NCI-H146 (cell line): Measurements from ENCODE around the gene FCSK.
"Not testable (repeated sequence)": the region's sequence is repeated elsewhere in the genome, so short reads cannot be mapped to it uniquely, and the experiment has no call there.

Experiments
- DNase-seq: peaks from one replicate; lab custom pipeline; 2025; lab: John Stamatoyannopoulos, UW

The FCSK gene

DNA sequence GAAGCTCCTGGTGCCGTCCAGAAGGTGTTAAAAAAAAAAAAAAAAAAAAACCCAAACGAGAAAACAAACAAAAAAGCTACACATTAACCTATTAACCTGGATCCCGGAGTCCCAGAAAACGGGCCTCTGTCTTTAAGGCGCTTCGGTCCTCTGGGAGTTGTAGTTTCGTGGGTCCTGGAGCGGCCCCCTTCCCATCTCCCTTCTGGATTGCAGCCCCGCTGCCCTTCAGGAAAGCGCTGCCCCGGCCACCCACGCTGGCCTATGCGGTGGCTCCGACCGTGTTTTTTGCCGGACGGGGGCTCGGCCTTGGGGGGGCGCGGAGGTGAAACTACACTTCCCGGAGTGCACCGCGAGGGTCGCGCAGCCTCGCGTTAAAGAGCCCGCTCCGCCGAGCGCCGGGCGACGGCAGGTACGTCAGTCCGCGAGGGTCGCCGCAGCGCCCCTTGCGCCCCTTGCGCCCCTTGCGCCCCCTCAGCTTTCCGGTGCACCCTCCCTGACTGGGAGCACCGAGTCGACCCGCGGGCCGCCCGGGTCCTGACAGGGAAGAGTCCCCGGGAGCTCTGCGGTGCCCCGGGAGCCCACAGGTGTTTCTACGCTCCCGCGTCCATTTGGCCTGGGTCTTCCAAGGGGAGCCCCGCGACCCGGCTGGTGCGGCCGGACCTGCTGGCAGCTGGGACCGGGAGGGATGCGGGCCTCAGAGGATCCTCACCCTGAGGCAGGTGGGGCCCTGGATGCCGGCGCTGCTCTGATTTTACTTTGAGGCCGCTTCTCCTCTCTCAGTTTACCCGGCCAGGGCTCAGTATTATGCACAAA, at the start of gene FCSK:
Gene FCSK, plus strand, starts transcription at position 374 of the 813 bp plus-strand sequence. CDS start 8,596 bp downstream, outside the sequence.
- DNase-seq, result peak; percentile 81

DNA sequence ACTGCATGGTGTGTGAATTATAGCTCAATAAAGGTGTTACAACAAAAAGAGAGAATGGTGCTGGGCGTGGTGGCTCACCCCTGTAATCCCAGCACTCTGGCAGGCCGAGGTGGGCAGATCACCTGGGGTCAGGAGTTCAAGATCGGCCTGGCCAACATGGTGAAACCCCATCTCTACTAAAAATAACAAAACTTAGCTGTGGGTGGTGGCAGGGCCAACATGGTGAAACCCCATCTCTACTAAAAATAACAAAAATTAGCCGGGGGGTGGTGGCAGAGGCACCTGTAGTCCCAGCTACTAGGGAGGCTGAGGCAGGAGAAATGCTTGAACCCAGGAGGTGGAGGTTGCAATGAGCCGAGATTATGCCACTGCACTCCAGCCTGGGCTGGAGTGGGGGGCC, 48.3 kb upstream of the FCSK start:
- not testable (repeated sequence) for DNase-seq

DNA sequence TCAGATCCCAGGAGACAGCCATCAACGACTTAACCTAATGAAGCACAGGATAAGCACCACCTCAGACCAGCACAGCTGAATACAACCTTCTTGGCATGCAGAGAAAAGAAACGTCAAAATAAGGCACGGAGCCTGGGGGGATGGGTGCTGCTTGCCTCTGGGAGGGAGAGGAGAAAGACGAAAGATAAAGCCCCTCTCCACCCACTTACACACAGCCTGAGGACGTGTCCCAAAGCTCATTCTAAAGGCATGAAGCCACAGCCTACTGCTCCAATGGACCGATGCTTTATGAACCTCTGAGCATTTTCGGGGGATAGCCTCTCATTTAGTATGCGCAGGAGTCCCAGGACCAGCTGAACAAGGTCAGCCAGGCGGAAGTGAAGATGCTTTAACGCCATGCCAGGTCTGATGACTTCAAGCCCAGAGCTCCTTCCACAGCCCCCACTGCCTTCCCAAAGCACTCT, 46.6 kb upstream of the FCSK start:
- no peak for DNase-seq

DNA sequence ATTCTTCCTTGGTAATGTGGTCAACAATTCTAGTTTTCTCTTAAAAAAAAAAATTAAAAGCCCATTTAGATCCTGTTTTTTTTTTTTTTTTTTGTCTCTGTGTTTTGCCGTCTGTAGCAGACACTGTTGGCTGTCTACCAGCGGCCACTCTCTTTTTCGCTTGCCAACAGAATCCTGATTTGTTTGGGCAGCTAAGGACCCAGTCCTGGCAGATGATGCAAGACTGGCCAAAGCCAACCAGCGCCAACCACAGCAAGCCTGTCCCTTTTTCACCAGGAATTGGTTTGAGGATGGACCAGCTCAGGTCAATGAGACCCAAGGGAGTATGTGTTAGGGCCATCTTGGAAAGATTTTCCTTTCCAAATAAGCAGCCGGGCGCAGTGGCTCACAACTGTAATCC, 43.7 kb upstream of the FCSK start:
- DNase-seq, result no peak

DNA sequence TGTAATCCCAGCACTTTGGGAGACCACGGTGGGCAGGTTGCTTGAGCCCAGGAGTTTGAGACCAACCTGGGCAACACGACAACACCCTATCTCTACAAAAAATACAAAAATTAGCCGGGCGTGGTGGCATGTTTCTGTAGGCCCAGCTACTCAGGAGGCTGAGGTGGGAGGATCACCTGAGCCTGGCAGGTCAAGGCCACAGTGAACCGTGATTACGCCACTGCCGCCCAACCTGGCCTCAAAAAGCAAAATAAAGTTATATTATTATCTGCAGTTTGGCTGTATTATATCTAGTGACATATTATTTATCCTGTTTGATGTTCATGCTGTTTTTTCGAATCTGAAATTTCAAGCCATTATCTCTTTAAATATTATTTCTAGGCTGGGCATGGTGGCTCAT, 42.0 kb upstream of the FCSK start:
- DNase-seq, result no peak

DNA sequence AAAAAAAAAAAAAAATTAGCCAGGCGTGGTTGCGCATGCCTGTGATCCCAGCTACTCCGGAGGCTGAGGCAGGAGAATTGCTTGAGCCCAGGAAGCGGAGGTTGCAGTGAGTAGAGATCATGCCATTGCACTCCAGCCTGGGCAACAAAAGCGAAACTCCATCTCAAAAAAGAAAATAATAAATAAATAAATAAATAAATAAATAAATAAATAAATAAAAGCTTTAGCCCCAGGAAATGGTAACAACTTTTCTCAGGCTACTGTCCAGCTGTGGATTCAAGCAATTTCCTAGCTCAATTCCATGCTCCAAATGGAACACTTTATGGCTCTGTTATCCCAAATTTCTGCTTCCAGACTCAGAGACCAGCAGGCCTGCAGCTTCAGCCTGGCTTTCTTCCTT, 40.8 kb upstream of the FCSK start:
- not testable (repeated sequence) for DNase-seq

DNA sequence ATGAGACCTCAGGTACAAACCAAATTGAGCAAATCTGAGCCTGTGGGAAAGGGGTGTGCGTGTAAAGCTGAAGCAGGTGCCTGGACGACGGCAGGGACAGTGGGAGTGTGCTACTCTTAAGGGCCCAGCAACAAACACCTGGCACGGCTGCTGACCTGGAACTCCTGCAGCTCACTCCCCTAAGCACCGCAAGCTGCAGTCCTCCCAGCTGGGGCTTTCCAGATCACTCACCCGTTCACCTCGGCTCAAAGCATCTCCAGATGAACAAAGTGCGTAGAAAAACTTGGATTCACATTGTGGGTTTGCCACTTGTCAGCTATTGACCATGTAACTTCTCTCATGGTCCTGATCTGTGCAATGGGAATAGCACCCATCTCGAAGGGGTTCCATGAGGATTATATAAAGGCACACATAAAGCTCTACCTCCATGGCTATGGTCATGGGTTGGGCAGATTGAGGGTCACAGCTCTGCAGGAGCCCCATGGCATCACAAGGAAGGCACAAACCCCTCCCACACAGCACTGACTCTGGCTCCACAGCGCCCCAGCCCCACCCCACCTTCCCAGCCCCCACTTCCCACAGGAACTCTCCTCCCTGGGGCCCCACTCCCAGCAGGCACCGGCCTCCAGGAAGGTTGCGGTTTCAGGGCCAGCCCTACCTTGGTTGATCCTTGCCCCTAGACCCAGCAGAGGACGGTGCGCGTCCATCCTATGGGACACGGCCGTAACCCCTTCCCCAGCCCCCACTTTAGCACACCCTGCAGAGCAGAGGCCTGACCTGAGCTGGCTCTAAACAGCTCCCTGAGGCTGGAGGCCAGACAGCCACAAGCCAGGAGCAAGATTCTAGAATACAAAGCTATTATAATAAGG, 37.4 kb upstream of the FCSK start:
- peak; percentile 12 for DNase-seq

DNA sequence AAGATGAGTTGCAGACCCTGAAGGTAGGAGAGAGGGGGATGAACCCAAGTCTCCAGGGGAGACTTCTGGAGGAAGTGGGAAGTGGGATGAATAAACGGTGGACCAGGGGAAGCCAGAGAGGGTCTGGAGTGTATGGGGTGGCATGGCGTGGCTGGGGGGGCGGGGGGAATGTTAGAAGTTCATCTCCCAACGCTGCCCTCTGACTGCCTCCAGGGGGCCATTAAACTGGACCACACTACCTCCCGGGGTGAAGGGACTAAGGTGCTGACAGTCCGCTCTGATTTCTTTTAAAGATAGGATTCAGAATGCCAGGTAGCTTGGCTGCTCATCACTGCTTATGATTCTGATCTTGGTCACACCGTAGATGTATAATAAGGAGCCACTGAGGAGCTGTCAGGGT, 36.7 kb upstream of the FCSK start:
- no peak for DNase-seq

DNA sequence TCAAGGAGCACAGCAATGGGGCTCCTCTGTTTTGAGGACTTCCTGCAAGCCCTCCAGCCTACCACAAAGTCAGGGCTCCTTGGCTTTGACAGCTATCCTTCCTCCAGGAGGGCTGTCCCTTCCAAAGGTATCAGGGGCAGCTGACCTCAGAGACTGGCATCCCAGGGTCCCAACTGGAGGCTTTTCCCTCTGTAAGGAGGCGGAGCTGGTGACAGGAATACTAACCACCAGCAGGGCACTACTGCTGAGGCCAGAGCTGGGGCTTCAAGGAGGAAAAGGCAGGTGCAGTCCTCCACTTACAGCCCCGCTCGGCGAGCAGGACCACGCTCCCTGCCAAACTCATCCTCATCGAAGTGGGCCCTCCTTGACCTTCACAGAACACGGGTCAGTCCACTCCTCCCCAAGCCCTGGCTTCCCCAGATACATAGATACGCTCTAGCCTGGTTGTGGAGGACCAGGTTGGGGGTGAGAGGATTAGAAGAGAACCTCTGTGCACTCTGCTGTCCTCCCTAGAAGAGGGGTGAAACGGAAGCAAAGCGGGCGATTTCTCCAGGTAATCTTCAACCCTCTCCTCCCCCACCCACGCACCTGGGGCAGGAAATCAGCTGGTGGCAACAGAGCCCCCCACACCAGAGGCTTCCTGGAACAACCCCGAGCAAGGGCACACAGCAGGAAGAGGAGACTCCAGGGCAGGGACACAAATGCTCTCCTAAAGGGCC, 36.0 kb upstream of the FCSK start:
- DNase-seq, result no peak

DNA sequence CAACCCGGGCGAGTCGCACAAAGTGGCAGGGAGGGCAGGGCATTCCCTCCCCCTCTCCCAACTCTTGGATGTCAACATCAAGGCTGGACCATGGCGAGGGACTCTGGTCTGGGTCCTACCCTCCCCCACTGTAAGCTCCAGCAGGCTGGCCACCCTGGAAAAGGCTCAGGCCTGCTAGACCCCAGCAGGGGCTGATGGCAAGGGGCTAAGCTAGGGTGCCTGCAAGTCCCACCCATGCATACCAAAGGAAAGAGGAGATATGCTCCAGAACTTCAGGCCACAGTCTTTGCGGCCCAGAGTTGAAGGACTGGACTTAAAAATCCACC, 35.4 kb upstream of the FCSK start:
- DNase-seq, result no peak

DNA sequence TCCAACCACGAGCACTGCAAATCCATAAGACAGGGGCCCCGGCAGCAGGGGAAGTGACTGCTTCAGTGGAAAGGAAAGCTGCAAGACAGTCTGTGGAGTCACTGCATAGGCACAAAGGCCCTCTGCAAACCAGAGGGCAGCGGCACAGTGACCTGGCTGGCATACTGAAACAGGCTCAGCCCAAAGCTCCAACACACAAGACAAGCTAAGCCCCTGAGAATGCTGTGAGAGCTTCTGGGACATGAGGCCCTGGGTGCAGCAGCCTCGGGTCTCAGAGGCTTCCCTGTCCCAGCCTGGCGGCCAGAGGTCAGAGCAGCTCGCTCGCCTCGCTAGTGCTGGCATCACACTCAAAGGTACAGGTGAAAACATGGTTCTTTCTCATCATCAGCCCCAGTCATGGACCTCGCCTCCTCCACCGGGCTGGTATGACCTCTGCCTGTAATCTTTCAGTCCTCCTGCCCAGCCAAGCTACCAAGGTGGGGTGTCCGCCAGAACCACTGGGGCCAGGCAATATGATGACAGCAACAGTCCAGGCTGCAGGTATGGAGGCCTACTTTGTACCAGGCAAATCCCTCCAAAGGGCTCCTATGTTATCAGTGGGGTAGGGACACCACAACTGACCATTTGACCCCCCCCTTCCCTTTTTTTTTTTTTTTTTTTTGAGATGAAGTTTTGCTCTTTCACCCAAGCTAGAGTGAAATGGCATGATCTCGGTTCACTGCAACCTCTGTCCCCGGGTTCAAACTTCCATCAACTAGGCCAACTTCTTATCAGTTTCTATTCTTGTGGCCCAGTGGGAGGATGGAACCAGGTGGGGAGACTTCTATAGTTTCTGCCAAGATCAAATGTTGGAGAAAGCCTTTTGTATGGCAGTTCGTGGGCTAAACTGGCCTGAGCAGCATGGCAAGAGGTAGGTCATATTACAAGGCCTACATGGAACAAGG, 34.7 kb upstream of the FCSK start:
- no peak for DNase-seq

DNA sequence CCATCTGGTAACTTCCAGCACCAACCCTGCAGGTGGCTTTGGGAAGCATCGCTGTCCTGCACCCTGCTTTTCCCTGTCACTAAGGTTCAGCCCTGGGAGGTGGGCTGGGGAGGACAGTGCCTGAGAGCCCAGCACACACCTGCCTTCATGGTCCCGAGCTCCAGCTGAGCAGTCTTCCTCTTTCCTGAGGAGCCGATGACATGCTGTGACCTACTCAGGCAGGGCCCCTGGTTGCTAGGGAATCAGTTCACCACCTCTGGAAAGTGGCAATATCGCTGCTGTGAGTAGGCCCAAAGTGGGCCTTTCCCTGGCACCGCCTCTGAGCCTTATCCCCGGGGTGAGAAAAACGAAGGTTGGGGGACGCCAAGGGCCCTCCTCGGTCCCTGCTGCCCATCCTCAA, 33.4 kb upstream of the FCSK start:
- peak; percentile 74 for DNase-seq

DNA sequence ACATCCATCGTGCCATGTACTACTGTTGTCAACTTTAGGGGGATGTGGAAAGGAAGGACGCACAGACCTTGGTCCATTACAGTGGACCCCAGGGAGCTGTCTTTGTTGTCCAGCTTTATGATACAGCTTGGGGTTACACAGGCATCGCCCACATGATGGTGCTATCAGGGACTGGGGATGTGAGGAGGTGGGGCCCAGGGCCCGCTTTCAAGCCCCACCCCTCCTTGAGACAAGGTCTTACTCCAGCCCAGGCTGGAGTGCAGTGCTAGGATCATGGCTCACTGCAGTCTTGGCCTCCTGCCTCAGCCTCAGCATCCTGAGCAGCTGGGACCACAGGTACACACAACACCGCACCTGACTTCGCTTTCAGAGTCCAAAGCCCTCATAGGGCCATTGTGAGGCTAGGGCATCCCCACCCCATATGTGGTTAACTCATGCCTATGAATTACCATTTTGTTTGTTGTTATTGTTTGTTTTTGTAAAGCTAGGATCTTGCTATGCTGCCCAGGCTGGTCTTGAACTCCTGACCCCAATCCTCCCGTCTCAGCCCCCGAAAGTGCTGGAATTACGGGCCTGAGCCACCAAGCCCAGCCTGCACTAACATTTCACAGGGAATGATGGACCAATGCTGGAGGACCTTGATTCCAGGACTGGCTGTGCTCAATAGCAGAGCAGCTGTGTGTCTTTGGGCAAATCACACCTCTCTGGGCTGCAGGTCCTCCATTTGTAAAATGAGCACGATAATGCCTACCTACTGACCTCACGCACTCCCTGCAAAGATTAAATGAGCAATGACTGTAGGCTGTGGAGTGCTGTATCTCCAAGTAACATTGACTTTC, 32.7 kb upstream of the FCSK start:
- no peak for DNase-seq

DNA sequence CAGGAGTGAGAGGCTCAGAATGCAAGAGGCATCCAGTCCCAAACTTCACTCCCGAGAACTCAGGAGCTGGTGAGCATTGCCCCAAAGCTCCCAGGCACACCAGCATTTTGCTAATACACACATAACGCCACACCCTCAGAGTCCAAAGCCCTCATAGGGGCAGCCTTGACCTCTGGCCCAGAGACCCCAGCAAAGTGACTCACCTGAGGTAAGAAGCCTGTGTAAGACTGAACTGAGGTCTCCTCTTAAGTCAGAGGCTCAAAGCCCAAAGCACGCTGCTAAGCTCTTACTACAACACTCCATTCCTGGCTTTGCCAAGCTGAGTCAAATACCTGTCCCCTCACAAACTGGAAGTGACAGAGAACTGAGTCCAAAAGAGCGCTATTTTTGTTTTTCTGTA, 31.9 kb upstream of the FCSK start:
- no peak for DNase-seq

DNA sequence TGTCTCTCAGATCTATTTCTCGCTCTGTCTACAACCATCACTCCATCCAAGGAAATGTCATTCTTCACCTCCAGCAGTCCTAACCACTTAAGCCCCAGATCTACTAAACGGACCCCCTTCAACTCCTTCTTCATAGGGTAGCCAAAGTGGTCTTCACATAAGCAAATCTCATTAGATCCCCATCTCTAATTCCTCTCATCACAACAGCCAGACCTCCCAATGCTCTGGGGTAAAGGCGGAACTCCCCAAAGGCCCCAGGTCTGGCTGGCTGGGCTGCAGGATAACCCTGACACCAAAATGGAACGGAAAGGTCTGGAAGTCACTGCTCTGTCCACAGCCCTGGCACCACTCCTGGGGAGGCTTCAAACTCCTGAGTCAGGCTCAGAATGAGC, 26.6 kb upstream of the FCSK start:
- DNase-seq, result no peak

DNA sequence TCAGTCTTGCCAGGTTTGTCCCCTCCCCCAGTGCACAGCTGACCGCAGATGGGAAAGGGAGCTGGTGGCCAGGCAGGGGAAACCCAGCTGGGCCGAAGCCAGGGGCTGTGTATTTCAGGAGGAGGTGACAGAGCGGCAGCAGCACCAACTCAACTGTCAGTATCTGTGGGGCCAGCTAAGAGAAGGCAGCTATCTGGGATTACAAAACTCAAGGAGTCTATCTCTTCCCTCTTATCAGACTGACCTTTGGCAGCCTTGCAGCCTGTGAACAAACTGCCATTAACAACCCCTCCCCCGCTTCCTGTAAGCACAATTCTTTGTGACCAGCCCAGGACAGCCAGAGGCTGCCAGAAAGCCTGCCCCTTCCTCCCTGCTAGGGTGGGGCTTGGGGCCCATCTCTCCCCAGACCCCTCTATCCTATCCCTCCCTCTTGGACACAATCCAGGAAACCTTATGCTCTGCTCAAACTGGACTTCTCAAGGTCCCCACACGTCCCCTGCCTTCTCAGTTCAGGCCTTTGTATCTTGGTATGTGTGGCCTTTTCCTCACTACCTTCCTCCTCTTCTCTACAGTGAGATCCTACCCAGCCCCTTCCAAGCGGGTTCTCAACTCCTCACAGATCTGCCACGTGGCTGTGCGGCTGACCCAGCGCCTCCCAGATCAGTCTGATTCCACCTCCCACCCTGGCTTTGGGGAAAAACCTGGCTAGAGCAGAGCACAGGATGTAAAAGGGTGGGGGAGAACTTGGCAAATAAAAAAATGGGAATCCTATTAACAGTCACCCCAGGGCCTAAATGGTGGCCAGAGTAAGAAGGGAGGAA, 26.0 kb upstream of the FCSK start:
- peak; percentile 38 for DNase-seq

DNA sequence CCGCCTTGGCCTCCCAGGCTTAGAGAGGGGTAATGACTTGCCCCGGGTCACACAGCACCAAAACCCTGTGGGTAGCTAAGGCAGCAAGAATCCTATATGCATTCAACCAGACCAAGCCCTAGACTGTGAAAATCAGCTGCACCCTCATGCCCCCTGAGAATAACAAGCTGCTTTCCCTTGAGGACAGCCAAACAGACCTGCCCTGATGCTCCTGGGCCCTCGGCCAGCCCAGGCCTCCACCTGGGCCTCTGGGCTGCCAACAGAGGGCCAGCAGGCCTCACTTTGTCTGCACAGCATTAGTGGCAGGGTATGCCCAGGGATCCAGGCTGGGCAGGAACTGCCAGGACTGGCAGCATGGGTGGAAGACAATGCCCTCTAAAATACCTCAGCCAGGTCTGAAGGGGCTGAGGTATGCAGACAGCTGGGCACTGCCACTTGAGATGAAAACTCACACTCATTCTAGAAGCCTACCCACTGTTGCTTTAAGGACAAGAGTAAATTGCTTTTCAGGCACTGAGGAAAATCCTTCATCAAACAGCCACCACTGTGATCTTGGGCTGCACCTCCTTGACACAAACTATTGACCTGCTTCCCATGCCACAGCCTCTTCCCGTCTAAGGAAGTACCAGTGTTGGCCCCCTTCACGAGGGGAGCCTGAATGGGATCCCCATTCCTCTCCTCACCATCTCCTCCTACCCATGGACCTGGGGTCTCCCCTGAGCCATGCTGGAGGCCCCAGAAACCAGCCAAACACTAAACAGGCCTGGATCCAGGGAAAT, 24.3 kb upstream of the FCSK start:
- no peak for DNase-seq

DNA sequence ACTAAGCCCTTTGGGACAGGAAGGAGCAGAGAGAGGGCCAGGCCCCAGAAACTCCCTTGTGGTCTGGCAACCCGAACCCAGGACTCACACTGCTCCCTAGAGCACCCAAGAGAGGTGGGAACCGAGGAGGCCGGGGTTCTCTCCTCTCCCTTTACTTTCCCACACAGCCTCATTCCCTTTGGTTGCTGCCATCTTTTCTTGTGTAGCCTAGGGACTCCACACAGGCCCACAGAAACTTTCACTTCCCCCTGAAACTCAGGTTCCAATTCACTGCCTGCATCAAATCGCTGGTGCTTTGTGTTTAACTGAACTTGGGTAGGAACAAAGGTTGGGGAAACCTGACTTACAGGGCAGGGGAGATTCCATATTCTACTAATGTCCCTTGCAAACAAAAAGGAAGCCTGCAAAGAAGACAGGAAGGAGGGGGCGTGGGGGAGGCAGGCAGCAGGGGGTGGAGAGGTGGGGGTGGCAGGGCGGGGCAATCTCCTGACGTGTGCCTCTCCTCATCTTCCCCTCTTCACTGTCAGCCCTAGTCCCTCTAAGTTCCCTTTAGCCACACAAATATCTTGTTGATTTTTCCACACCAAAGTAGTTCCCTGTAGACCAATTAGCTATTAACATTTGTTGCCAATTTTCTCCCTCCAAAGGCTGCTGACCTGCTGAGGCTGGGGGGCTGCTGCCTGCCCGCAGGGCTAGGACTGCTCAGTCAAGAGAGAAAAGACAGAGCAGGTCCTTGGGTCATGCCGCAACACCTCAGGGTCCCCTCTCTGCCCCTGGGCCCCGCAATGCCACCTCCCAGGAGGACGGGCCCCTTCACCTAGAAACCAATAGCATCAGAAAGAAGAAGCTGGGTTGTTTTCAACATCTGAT, 23.5 kb upstream of the FCSK start:
- DNase-seq, result no peak
